Aorta (tissue), 5 donors: ENCODE results near the gene PSME1. TPM values are rescaled to one million over a fixed set of nuclear protein-coding genes. Genes with fewer than 3 reads are reported as not detected.
"Not testable (repeated sequence)": the region's sequence is repeated elsewhere in the genome, so short reads cannot be mapped to it uniquely, and the experiment has no call there.

Experiments used
- ATAC-seq: fragments of 200-7000 bp; cut with Tn5 transposase; one replicate; pipeline ENCODE4 v1.9.1; 2022; ENCODE audit warnings: moderate library complexity; ENCODE audit not compliant: low FRiP score
- DNase-seq, 2 donors: peaks; one replicate each; pipeline ENCODE4 v3.0.0-alpha.2; 2020
- H3K27ac ChIP-seq, 2 donors: one replicate each; pipeline ENCODE4 v1.5.1; 2013; ENCODE audit warnings: low read length in 2 of 2, mild to moderate bottlenecking in 2 of 2, moderate library complexity in 2 of 2, control low read depth in 1 of 2, inconsistent platforms in 1 of 2, low read depth in 1 of 2
- H3K27me3 ChIP-seq, 2 donors: one replicate each; pipeline ENCODE4 v1.6.1; 2013; ENCODE audit warnings: control low read depth in 1 of 2, low read length in 1 of 2, mild to moderate bottlenecking in 1 of 2, moderate library complexity in 1 of 2; ENCODE audit not compliant: insufficient read depth in 2 of 2, control insufficient read depth in 1 of 2
- H3K36me3 ChIP-seq, 2 donors: one replicate each; pipeline ENCODE4 v1.6.1; 2013; ENCODE audit warnings: control low read depth in 1 of 2, low read length in 1 of 2, mild to moderate bottlenecking in 1 of 2; ENCODE audit not compliant: insufficient read depth in 2 of 2, control insufficient read depth in 1 of 2
- H3K4me1 ChIP-seq, 2 donors: one replicate each; pipeline ENCODE4 v1.6.1; 2013; ENCODE audit warnings: low read length in 2 of 2, control low read depth in 1 of 2, mild to moderate bottlenecking in 1 of 2, moderate library complexity in 1 of 2; ENCODE audit not compliant: insufficient read depth in 2 of 2, control insufficient read depth in 1 of 2
- H3K4me3 ChIP-seq, 2 donors: one replicate each; pipeline ENCODE4 v1.5.1; 2013; ENCODE audit warnings: low read length in 2 of 2, control low read depth in 1 of 2, mild to moderate bottlenecking in 1 of 2
- H3K9me3 ChIP-seq: one replicate; pipeline ENCODE4 v1.6.1; 2013; ENCODE audit warnings: mild to moderate bottlenecking, low read length; ENCODE audit not compliant: control insufficient read depth
- WGBS, 2 donors: extraction: QIAGEN DNeasy Blood & Tissue Kit; methylation state at CpG; one replicate each; pipeline ENCODE4 v1.1.7; 2013; 5-methylcytosine and 5-hydroxymethylcytosine counted together
- intact Hi-C, 2 donors: fragments of 100-400 bp; cut with DNase I; formaldehyde crosslinking; loops; one replicate each; pipeline versions ENCODE4 v1.14.2 to v1.15.0; 2022
- polyA plus RNA-seq, 2 donors: library from polyadenylated mRNA; stranded (reverse); fragments of 200-250 nt; gene quantifications; one replicate each; pipeline ENCODE4 v1.2.3, GENCODE V29; 2013
- total RNA-seq, 2 donors: library from RNA; stranded (reverse); fragmentation: NEBNext Ultra II Directional; extraction: Animal tissue kit (Norgen Biotek cat#: 25700); gene quantifications; one replicate each; pipeline ENCODE4 v1.2.1, GENCODE V29; 2021
- donor health status: healthy with polysubstance abuse.
- donor health status: Bipolar disorder and iron deficiency.
- donor health status: DM: no; HTN: no; CAD: no.
- donor health status: DM: no; HTN: no; CAD: no.
- donor health status: DM: yes; HTN: yes; CAD: no.

PSME1 gene
- total and polyA plus RNA-seq, 4 donors: 112 to 210 (median 166) TPM

DNA sequence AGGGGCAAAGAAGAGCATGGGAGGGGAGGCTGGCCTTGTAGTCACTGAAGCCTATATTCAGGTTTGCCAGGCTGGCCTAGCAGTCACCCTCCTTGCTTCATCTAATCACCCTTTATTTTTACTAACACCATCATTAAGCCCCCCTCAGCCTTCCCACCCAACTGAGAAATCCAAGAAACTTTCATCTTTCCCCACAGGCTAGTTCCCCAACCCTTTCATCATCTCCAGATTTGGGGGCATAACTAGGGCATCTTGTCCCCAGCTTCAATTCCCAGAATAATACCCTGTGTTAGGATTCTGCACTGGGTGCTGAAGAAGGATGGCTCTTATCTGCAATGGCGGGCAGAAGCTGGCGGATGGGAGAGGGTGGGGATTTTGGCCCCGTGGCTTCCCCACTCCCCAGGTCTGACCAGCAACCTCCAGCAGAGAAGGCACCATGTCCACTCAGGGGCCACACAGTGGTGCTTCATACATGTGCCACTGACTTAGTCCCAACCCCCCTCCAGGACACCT is 35.0 kb upstream of the PSME1 start:
- Histone ChIP-seq H3K4me3 (no peak overlapping the region), H3K27me3 (no peaks in the 10 kb centered on the region), H3K27ac (no peak overlapping the region), H3K36me3 (no peaks in the 10 kb centered on the region), H3K4me1 (no peaks in the 10 kb centered on the region), H3K9me3 (no peaks in the 10 kb centered on the region)
- 94 to 97% methylated on average over 3 of the region's 3 CpGs for WGBS, 2 donors
- DNase-seq (peak in 1 of 2 donors; percentile 17), ATAC-seq (no peak)
- intact Hi-C loops: no loop called here

GRCh38 chr14:24102357-24103048 is 33.5 kb upstream of the PSME1 start:
- Histone ChIP-seq H3K27me3 (no peaks in the 10 kb centered on the region), H3K4me3 (no peak overlapping the region), H3K9me3 (no peaks in the 10 kb centered on the region), H3K4me1 (no peaks in the 10 kb centered on the region), H3K27ac (no peak overlapping the region), H3K36me3 (no peaks in the 10 kb centered on the region)
- 88 to 89% methylated on average over 7 of the region's 7 CpGs for WGBS, 2 donors
- ATAC-seq (no peak), DNase-seq (peak in 1 of 2 donors; percentile 24)
- intact Hi-C loops: no loop called here

- H3K27ac ChIP-seq: no peak overlapping the region
- intact Hi-C loops: no loop called here
- 91 to 93% methylated on average over 13 of the region's 13 CpGs for WGBS, 2 donors
- no peaks in the 10 kb centered on the region for H3K4me1 ChIP-seq
- no peak for ATAC-seq
- H3K27me3 ChIP-seq: no peaks in the 10 kb centered on the region
- H3K36me3 ChIP-seq: no peaks in the 10 kb centered on the region
- no peak overlapping the region for H3K4me3 ChIP-seq
- DNase-seq: peak in 1 of 2 donors; percentile 26
- no peaks in the 10 kb centered on the region for H3K9me3 ChIP-seq
These were observed 32.5 kb upstream of the PSME1 start for GRCh38 chr14:24103451-24103850.

DNA sequence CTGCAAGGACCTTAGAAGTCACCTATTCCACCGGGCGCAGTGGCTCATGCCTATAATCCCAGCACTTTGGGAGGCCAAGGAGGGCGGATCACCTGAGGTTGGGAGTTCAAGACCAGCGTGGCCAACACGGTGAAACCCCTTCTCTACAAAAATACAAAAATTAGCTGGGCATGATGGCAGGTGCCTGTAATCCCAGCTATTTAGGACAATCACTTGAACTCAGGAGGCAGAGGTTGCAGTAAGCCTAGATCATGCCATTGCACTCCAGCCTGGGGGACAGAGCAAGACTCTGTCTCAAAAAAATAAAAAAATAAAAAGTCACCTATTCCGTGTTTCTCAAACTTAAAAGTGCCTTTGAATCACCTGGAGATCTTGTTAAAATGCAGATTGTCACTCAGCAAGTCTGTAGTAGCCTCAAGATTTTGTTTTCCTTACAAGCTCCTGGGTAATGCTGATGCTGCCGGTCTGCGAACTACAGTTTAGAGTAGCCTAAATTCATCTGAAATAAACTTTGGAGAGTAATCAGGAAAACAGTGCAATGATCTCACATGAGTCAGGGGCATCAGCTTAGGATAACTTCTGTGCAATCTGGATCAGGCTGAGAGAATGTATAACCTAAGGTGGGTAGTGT is 30.3 kb upstream of the PSME1 start:
- H3K4me1 ChIP-seq, H3K9me3 ChIP-seq, H3K36me3 ChIP-seq, ATAC-seq, H3K4me3 ChIP-seq, H3K27ac ChIP-seq, H3K27me3 ChIP-seq: not testable (repeated sequence)
- WGBS, 2 donors: 91 to 93% methylated on average over 8 of the region's 8 CpGs
- DNase-seq: peak in 1 of 2 donors; percentile 15
- intact Hi-C loops: loop anchor here in 1 of 2 donors (5.0 kb wide), 1 partner anchor 48 kb away; no protein-coding TSS in a partner anchor

DNA sequence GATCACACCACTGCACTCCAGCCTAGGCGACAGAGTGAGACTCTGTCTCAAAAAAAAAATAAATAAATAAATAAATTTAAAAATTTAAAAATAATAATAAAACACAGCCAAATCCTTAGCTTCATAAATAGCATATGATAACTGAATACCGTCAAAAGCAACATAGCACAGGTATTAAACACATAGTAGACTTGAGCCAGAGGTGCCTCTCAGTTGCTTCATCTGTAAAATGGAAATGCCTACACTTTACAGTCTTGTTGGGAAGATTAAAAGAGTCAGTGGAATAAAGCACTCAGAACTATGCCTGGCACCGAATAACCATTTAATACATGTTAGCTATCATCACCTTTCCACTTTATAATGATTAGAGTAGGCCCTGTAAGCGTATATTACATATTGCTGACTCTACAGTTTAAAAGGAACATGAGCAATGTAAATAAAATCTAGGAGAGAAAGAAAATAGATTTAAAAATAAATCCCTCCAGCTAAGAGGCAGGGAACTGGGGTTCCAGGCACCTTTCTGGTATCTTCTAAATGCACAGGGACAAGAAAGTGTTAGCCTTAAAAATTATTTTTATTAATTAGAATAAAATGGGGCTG is 29.2 kb upstream of the PSME1 start:
- intact Hi-C loops: loop anchor here in 1 of 2 donors (5.0 kb wide), 1 partner anchor 49 kb away; no protein-coding TSS in a partner anchor
- H3K4me3 ChIP-seq: no peak overlapping the region
- 85 to 86% methylated on average over 4 of the region's 4 CpGs for WGBS, 2 donors
- no peaks in the 10 kb centered on the region for H3K9me3 ChIP-seq
- H3K4me1 ChIP-seq: no peaks in the 10 kb centered on the region
- no peak overlapping the region for H3K27ac ChIP-seq
- H3K36me3 ChIP-seq: no peaks in the 10 kb centered on the region
- no peaks in the 10 kb centered on the region for H3K27me3 ChIP-seq
- no peak for DNase-seq
- no peak for ATAC-seq

DNA sequence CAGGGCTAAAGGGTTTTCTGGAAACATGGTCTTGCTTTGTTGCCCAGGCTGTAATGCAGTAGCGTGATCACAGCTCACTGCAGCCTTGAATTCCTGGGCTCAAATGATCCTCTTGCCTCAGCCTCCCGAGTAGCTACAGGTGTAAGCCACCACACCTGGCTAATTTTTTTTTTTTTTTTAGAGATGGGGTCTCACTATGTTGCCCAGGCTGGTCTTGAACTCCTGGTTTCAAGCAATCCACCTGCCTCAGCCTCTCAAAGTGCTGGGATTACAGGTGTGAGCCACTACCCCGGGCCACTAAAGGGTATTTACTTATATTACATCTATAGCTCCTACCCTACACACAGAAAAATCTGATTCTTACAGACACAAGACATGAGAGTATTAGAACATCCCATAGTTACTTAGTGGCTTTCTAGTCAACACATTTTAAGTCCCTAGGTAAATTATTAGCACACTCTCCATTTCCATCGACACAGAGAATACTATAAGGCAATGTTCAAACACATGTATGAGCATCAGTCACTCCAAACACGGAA is 27.6 kb upstream of the PSME1 start:
- no peak overlapping the region for H3K4me3 ChIP-seq
- H3K9me3 ChIP-seq: no peaks in the 10 kb centered on the region
- DNase-seq (no peak), ATAC-seq (no peak)
- 39 to 43% methylated on average over 5 of the region's 5 CpGs for WGBS, 2 donors
- no peaks in the 10 kb centered on the region for H3K4me1 ChIP-seq
- intact Hi-C loops: loop anchor here (1.0 to 5.0 kb wide), 2 partner anchors 14 to 51 kb away; partner anchors contain the start of gene PCK2 (in 1 of the 2)
- no peaks in the 10 kb centered on the region for H3K36me3 ChIP-seq
- no peak overlapping the region for H3K27ac ChIP-seq
- H3K27me3 ChIP-seq: no peaks in the 10 kb centered on the region

DNA sequence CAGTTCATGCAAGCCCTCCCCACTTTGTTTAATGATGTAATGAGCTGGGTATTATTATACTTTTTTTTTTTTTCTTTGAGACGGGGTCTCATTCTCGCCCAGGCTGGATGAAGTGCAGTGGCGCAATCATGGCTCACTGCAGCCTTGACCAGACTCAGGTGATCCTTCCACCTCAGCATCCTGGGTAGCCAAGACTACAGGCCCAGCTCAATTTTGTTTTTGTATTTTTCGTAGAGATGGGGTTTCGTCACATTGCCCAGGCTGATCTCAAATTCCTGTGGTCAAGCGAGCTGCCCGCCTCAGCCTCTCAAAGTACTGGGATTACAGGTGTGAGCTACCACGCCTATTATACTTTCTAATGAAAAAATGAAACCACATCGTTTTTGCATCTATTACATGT is 25.9 kb upstream of the PSME1 start:
- Histone ChIP-seq H3K27me3 (no peaks in the 10 kb centered on the region), H3K4me3 (no peak overlapping the region), H3K36me3 (no peaks in the 10 kb centered on the region), H3K4me1 (no peaks in the 10 kb centered on the region), H3K9me3 (no peaks in the 10 kb centered on the region), H3K27ac (no peak overlapping the region)
- DNase-seq (peak in 1 of 2 donors; percentile 23), ATAC-seq (no peak)
- intact Hi-C loops: loop anchor here (5.0 to 10.0 kb wide), 3 partner anchors 37 to 325 kb away; partner anchors contain the start of genes IRF9 (in 1 of the 2), PSME2 (in 1 of the 2) and RNF31 (in 1 of the 2)
- whole genome bisulfite sequencing, 2 donors: 84 to 88% methylated on average over 9 of the region's 9 CpGs

DNA sequence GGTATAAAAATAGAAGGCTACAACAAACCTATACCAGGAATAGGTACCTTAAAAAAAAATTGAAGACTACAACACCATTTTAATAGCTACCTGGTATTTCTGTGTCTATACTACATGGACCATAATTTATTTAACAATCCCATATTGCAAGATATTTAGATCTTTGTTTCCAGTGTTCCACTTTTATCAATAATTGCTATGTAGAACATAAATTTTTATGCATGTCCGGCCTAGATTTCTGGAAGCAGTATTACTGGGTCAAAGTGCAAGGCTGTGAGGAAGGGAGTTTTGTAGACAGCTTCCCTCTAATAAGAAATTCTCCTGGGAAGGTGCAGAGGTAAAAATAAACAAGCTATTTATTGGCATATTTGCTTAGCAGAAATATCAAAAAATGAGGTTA is 25.5 kb upstream of the PSME1 start:
- ATAC-seq: no peak

More for the DNA sequence above, 25.5 kb upstream of the PSME1 start:
- H3K36me3 ChIP-seq: no peaks in the 10 kb centered on the region
- H3K4me3 ChIP-seq: no peak overlapping the region
- 76 to 89% methylated on average over 1 of the region's 1 CpG for WGBS, 2 donors
- intact Hi-C loops: loop anchor here (5.0 to 10.0 kb wide), 3 partner anchors 37 to 324 kb away; partner anchors contain the start of genes IRF9 (in 1 of the 2), PSME2 (in 1 of the 2) and RNF31 (in 1 of the 2)
- H3K9me3 ChIP-seq: no peaks in the 10 kb centered on the region
- H3K27me3 ChIP-seq: no peaks in the 10 kb centered on the region
- no peak overlapping the region for H3K27ac ChIP-seq
- no peaks in the 10 kb centered on the region for H3K4me1 ChIP-seq
- no peak for DNase-seq
